Mesothelial cell of epicardium (in vitro differentiated cells): ENCODE results near the gene SVEP1. TPM values are rescaled to one million over a fixed set of nuclear protein-coding genes. Genes with fewer than 3 reads are reported as not detected.

Source experiments
- DNase-seq, 2 experiments: peaks; one replicate each; pipeline ENCODE4 v3.0.0; 2021; ENCODE audit warnings: low spot score in 2 of 2; ENCODE audit not compliant: unreplicated experiment in 2 of 2
- H3K27ac Mint-ChIP-seq: 2 replicates; pipeline ENCODE4 v1.8.0; 2021; ENCODE audit warnings: mixed read lengths
- H3K27me3 Mint-ChIP-seq: 2 replicates; pipeline ENCODE4 v1.8.0; 2021; ENCODE audit warnings: low read depth, mixed read lengths
- H3K36me3 Mint-ChIP-seq: 2 replicates; pipeline ENCODE4 v1.8.0; 2021; ENCODE audit warnings: mixed read lengths
- H3K4me1 Mint-ChIP-seq: 2 replicates; pipeline ENCODE4 v1.8.0; 2021; ENCODE audit warnings: mixed read lengths
- H3K4me3 Mint-ChIP-seq: 2 replicates; pipeline ENCODE4 v1.8.0; 2021; ENCODE audit warnings: mild to moderate bottlenecking, moderate library complexity, mixed read lengths
- H3K9me3 Mint-ChIP-seq: 2 replicates; pipeline ENCODE4 v1.8.0; 2021; ENCODE audit warnings: mixed read lengths
- CTCF ChIP-seq: fragments of 200-600 bp; sonication (generic); IDR thresholded peaks from one replicate; pipeline ENCODE4 v1.5.0; 2021; ENCODE audit warnings: antibody characterized with exemption; ENCODE audit not compliant: unreplicated experiment
- total RNA-seq: library from RNA; stranded (reverse); gene quantifications from 3 replicates; pipeline ENCODE4 v1.2.1, GENCODE V29; 2021

SVEP1 gene
- total RNA-seq, 1 donor from 2014 or later = 47.2 TPM

GRCh38 chr9:110351009-110351467 lies 228.5 kb downstream of the SVEP1 start:
- H3K9me3 Mint-ChIP-seq = no peaks in the 10 kb centered on the region
- no peaks in the 10 kb centered on the region for H3K36me3 Mint-ChIP-seq
- H3K4me3 Mint-ChIP-seq = no peak overlapping the region
- TF ChIP-seq CTCF = no peak
- H3K4me1 Mint-ChIP-seq = no peaks in the 10 kb centered on the region
- no peak for DNase-seq
- peaks cover 2% of the 10 kb centered on the region for H3K27me3 Mint-ChIP-seq
- no peak overlapping the region for H3K27ac Mint-ChIP-seq

GRCh38 chr9:110346325-110346724 lies 233.2 kb downstream of the SVEP1 start:
- Mint-ChIP-seq H3K27me3 (peaks cover 2% of the 10 kb centered on the region), H3K4me1 (no peaks in the 10 kb centered on the region), H3K36me3 (no peaks in the 10 kb centered on the region), H3K4me3 (no peak overlapping the region), H3K27ac (no peak overlapping the region), H3K9me3 (no peaks in the 10 kb centered on the region)
- no peak for DNase-seq
- TF ChIP-seq CTCF = no peak

GRCh38 chr9:110344821-110345220 lies 234.7 kb downstream of the SVEP1 start:
- DNase-seq = no peak
- Mint-ChIP-seq H3K27ac (no peak overlapping the region), H3K9me3 (no peaks in the 10 kb centered on the region), H3K4me3 (no peak overlapping the region), H3K4me1 (no peaks in the 10 kb centered on the region), H3K36me3 (no peaks in the 10 kb centered on the region), H3K27me3 (peaks cover 2% of the 10 kb centered on the region)
- no peak for TF ChIP-seq CTCF

GRCh38 chr9:110343551-110343950 lies 236.0 kb downstream of the SVEP1 start:
- no peak for DNase-seq
- Mint-ChIP-seq H3K27ac (no peak overlapping the region), H3K9me3 (no peaks in the 10 kb centered on the region), H3K4me1 (no peaks in the 10 kb centered on the region), H3K36me3 (no peaks in the 10 kb centered on the region), H3K4me3 (no peak overlapping the region), H3K27me3 (no peaks in the 10 kb centered on the region)
- no peak for TF ChIP-seq CTCF

- Mint-ChIP-seq H3K4me1 (no peaks in the 10 kb centered on the region), H3K27me3 (no peaks in the 10 kb centered on the region), H3K9me3 (no peaks in the 10 kb centered on the region), H3K36me3 (no peaks in the 10 kb centered on the region), H3K4me3 (no peak overlapping the region), H3K27ac (no peak overlapping the region)
- DNase-seq = no peak
- TF ChIP-seq CTCF = no peak
These were observed 239.2 kb downstream of the SVEP1 start for GRCh38 chr9:110340306-110340705.

GRCh38 chr9:110338143-110338542 lies 241.4 kb downstream of the SVEP1 start:
- no peaks in the 10 kb centered on the region for H3K27me3 Mint-ChIP-seq
- no peak for TF ChIP-seq CTCF
- no peak overlapping the region for H3K4me3 Mint-ChIP-seq
- DNase-seq = no peak
- no peak overlapping the region for H3K27ac Mint-ChIP-seq
- H3K9me3 Mint-ChIP-seq = no peaks in the 10 kb centered on the region
- no peaks in the 10 kb centered on the region for H3K4me1 Mint-ChIP-seq
- no peaks in the 10 kb centered on the region for H3K36me3 Mint-ChIP-seq
